Prostate gland (tissue), 2 donors: ENCODE data around the gene DRG1. TPM values are rescaled to one million over a fixed set of nuclear protein-coding genes. Genes with fewer than 3 reads are reported as not detected.
A peak's percentile ranks its signal among the peaks of the same experiment; 100 is the strongest.
"Not testable (repeated sequence)": the region's sequence is repeated elsewhere in the genome, so short reads cannot be mapped to it uniquely, and the experiment has no call there.

Source experiments
- DNase-seq: peaks from one replicate; pipeline ENCODE4 v3.0.0-alpha.2; 2019; ENCODE audit warnings: low spot score
- H3K27ac ChIP-seq, 2 donors: fragments of 200-600 bp; sonication (generic); 2 replicates each; pipeline ENCODE4 v1.5.1; 2017 to 2019
- H3K27me3 ChIP-seq: fragments of 200-600 bp; sonication (generic); replicated peaks from 2 replicates; pipeline ENCODE4 v1.5.1; 2019; ENCODE audit not compliant: insufficient read depth
- H3K36me3 ChIP-seq, 2 donors: fragments of 200-600 bp; sonication (generic); 1 replicate in 1 of 2; 2 replicates in 1 of 2; pipeline versions ENCODE4 v1.5.1 to v1.8.1; 2017 to 2019
- H3K4me1 ChIP-seq: fragments of 200-600 bp; sonication (generic); replicated peaks from 2 replicates; pipeline ENCODE4 v1.5.1; 2019
- H3K4me3 ChIP-seq, 2 donors: fragments of 200-600 bp; sonication (generic); 2 replicates each; pipeline ENCODE4 v1.5.1; 2017 to 2019
- H3K9me3 ChIP-seq: fragments of 200-600 bp; sonication (generic); 2 replicates; pipeline ENCODE4 v1.5.1; 2017
- POLR2A ChIP-seq: fragments of 450-650 bp; IDR thresholded peaks from one replicate; pipeline ENCODE4 v1.6.1; 2016; ENCODE audit warnings: antibody characterized with exemption, mild to moderate bottlenecking
- POLR2AphosphoS5 ChIP-seq: sonication (generic); formaldehyde crosslinking; IDR thresholded peaks from one replicate; pipeline ENCODE4 v1.6.1; 2017; ENCODE audit warnings: antibody characterized with exemption
- WGBS: methylation state at CpG from one replicate; pipeline ENCODE4 v1.1.5; 2018; 5-methylcytosine and 5-hydroxymethylcytosine counted together
- intact Hi-C: fragments of 100-400 bp; cut with DNase I; formaldehyde crosslinking; loops from one replicate; pipeline ENCODE4 v1.14.2; 2022
- total RNA-seq, 2 donors: library from RNA; depleted of rRNA; stranded (reverse); fragments of >200 nt; gene quantifications; one replicate each; pipeline ENCODE4 v1.1.0, GENCODE V29; 2016
- TF ChIP-seq, protein P1 (sequence below), 4 experiments: fragments of 200-600 bp in 2 of 4; fragments of 450-650 bp in 2 of 4; sonication (generic) in 2 of 4; IDR thresholded peaks; 1 replicate in 3 of 4; 2 replicates in 1 of 4; pipeline ENCODE4 v1.5.1; 2016 to 2019; ENCODE audit warnings: antibody characterized with exemption in 4 of 4, mild to moderate bottlenecking in 2 of 4, moderate library complexity in 2 of 4

Gene DRG1
- total RNA-seq, 2 donors from 2014 or later = 61.6 to 82.1 TPM

DNA sequence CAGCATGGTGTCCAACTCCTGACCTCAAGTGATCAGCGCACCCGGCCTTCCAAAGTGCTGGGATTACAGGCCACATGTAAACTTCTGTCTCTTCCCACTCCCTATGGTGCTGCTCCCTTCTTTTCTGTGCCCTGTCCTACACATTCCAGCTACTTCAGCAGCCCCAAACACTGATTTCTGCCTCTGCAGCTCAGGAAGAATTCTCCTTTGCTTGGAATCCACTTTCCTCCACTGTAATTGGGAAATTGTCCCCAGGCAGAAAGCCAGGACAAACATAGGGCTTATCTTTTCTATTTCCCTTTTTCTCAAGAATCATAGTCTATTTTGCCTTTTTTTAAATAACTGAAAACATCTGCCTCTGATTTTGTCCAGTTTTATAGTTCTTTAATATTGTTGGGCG lies 21.3 kb upstream of the DRG1 start:
- WGBS = 90% methylated on average over 3 of the region's 3 CpGs
- no peaks in the 10 kb centered on the region for H3K36me3 ChIP-seq
- no peaks in the 10 kb centered on the region for H3K4me1 ChIP-seq
- H3K27ac ChIP-seq = no peak overlapping the region
- H3K4me3 ChIP-seq = no peak overlapping the region
- intact Hi-C loops = no loop called here
- TF ChIP-seq POLR2A (no peak), POLR2AphosphoS5 (no peak)
- H3K27me3 ChIP-seq = no peaks in the 10 kb centered on the region
- no peaks in the 10 kb centered on the region for H3K9me3 ChIP-seq
- DNase-seq = no peak

DNA sequence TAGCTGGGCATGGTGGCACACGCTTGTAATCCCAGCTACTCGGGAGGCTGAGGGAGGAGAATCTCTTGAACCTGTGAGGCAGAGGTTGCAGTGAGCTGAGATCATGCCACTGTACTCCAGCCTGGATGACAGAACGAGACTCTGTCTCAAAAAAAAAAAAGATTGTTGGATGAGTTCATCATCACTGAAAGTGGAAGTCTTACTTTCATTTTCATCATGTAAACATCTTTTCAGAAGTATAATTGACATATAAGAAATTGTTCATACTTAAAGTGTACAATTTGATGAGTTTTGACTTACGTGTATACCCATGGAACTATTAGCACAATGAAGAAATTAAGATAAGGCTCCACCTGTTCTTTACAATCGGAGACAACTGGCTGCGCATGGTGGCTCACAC lies 20.8 kb upstream of the DRG1 start:
- H3K4me3 ChIP-seq, H3K9me3 ChIP-seq, H3K27ac ChIP-seq, DNase-seq, H3K27me3 ChIP-seq, intact Hi-C loops, H3K4me1 ChIP-seq, H3K36me3 ChIP-seq: not testable (repeated sequence)
- 84% methylated on average over 6 of the region's 6 CpGs for WGBS

DNA sequence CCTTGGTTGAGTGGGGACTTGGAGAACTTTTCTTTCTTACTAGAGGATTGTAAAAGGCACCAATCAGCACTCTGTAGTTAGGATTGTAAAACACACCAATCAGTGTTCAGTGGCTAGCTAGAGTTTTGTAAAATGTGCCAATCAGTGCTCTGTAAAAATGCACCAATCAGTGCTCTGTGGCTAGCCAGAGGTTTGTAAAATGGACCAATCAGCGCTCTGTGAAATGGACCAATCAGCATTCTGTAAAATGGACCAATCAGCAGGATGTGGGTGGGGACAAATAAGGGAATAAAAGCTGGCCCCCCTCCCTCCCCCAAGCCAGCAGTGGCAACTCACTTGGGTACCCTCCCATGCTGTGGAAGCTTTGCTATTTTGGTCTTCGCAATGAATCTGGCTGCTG lies 5.5 kb upstream of the DRG1 start:
- TF ChIP-seq, protein P1, sequence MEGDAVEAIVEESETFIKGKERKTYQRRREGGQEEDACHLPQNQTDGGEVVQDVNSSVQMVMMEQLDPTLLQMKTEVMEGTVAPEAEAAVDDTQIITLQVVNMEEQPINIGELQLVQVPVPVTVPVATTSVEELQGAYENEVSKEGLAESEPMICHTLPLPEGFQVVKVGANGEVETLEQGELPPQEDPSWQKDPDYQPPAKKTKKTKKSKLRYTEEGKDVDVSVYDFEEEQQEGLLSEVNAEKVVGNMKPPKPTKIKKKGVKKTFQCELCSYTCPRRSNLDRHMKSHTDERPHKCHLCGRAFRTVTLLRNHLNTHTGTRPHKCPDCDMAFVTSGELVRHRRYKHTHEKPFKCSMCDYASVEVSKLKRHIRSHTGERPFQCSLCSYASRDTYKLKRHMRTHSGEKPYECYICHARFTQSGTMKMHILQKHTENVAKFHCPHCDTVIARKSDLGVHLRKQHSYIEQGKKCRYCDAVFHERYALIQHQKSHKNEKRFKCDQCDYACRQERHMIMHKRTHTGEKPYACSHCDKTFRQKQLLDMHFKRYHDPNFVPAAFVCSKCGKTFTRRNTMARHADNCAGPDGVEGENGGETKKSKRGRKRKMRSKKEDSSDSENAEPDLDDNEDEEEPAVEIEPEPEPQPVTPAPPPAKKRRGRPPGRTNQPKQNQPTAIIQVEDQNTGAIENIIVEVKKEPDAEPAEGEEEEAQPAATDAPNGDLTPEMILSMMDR (IDR thresholded peaks at IDR 0.05) = no peak
- TF ChIP-seq POLR2AphosphoS5 = no peak
- TF ChIP-seq POLR2A = no peak
- Histone ChIP-seq H3K27ac (no peak overlapping the region), H3K36me3 (no peaks in the 10 kb centered on the region), H3K4me3 (no peak overlapping the region), H3K9me3 (no peaks in the 10 kb centered on the region), H3K4me1 (no peaks in the 10 kb centered on the region), H3K27me3 (no peaks in the 10 kb centered on the region)
- 95% methylated on average over 2 of the region's 2 CpGs for WGBS
- intact Hi-C loops = no loop called here
- DNase-seq = no peak

DNA sequence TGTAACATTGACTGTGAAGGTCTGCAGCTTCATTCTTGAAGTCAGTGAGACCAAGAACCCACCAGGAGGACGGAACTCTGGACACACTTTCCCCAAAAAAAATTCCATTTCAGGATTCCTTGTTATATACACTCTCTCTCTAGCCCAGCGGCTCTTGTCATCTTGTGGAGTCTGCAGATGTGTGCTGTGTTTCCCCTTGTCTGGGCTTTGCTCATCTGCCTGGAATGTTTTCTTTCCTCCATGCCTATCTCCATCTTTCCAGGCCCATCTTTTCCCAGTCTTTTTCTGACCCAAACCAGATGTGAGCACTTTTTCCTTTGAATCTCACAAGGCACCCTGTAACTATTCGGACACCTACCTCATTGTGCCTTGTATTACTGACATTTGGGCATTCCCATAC lies 5.1 kb upstream of the DRG1 start:
- H3K36me3 ChIP-seq = no peaks in the 10 kb centered on the region
- H3K27ac ChIP-seq = no peak overlapping the region
- H3K4me3 ChIP-seq = no peak overlapping the region
- TF ChIP-seq POLR2AphosphoS5 = no peak
- TF ChIP-seq, protein P1 (IDR thresholded peaks at IDR 0.05) = no peak
- TF ChIP-seq POLR2A = no peak
- no peaks in the 10 kb centered on the region for H3K4me1 ChIP-seq
- no peaks in the 10 kb centered on the region for H3K9me3 ChIP-seq
- DNase-seq = no peak
- intact Hi-C loops = no loop called here
- 79% methylated on average over 3 of the region's 3 CpGs for WGBS
- no peaks in the 10 kb centered on the region for H3K27me3 ChIP-seq

DNA sequence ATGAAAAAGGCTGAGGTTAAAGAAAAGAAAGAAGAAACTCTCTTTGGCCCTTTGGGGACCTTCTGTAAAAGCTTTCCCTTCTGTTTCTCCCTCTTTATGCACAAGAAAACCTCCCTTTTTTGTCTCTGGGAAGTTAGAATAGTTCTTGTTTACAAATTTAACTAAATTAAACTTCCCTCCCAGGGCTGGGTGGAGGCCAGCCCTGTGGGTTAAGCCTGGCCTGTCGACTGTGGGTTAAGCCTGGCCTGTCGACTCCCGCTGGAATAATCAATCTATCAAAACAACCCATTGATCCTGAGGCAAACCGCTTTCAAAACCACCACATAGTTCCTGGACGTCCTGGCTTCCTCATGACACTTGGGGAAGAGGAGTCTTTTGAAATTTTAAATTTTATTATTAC lies 1.2 kb upstream of the DRG1 start:
- Histone ChIP-seq H3K27me3 (no peaks in the 10 kb centered on the region), H3K4me1 (peaks cover 2% of the 10 kb centered on the region), H3K4me3 (no peak overlapping the region), H3K9me3 (no peaks in the 10 kb centered on the region), H3K27ac (peak overlapping the region in 1 of 2 donors; percentile 80), H3K36me3 (peaks cover 0 to 3% of the 10 kb centered on the region in 2 donors)
- 72% methylated on average over 5 of the region's 5 CpGs for WGBS
- TF ChIP-seq, protein P1 (IDR thresholded peaks at IDR 0.05) = no peak
- no peak for TF ChIP-seq POLR2AphosphoS5
- no peak for TF ChIP-seq POLR2A
- intact Hi-C loops = loop anchor here (2.0 kb wide), 1 partner anchor 51 kb away; the partner anchor contains the start of gene PATZ1
- no peak for DNase-seq

DNA sequence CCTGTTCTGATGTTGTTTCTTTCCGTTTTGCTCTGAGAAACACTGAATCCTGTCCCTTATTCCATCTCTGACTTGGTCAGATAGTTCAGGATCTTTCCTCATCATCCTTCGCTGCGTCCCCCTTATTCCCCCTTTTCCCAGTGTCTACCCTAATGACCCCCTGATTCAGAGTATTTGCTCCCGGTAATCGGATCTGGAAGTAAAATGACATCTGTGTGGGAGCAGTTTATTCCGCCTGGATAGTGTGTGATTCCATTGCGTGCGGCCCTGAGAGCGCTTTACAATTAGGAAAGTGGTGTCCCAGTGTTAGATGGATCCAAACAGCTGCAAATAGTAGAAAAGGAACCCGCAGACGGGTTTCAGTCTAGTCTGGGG lies 606 bp downstream of the DRG1 start:
- intact Hi-C loops = no loop called here
- Histone ChIP-seq H3K27ac (peak overlapping the region; percentile 75 to 80), H3K9me3 (no peaks in the 10 kb centered on the region), H3K4me1 (peaks cover 2% of the 10 kb centered on the region), H3K27me3 (no peaks in the 10 kb centered on the region), H3K4me3 (peak overlapping the region; percentile 64 to 75), H3K36me3 (peaks cover 0 to 3% of the 10 kb centered on the region in 2 donors)
- TF ChIP-seq POLR2AphosphoS5 = no peak
- no peak for TF ChIP-seq POLR2A
- TF ChIP-seq, protein P1 (IDR thresholded peaks at IDR 0.05) = no peak
- DNase-seq = no peak
- WGBS = 2% methylated on average over 11 of the region's 11 CpGs

DNA sequence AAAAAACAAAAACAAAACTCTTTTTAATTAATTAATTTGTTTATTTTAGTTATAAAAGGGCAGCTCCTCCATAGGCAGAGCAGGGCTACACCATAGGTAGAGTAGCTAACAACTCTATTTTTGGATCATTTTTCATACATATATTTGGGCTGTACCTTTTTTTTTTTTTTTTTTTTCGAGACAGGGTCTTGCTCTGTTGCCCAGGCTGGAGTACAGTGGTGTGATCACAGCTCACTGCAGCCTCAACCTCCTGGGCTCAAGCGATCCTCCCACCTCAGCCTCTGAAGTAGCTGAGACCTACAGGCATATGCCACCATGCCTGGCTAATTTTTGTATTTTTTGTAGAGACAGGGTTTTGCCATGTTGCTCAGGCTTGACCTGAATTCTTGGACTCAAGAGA lies 2.9 kb downstream of the DRG1 start:
- H3K4me1 ChIP-seq, intact Hi-C loops, H3K27ac ChIP-seq, DNase-seq, H3K27me3 ChIP-seq, H3K36me3 ChIP-seq, H3K9me3 ChIP-seq, H3K4me3 ChIP-seq: not testable (repeated sequence)
- WGBS = 98% methylated on average over 2 of the region's 2 CpGs
